HL-60 (cell line): ENCODE data around the gene DYNLT5.

Source experiments
- DNase-seq, 2 experiments: peaks; one replicate each; pipeline ENCODE4 v3.0.0-alpha.2; 2010 to 2020; ENCODE audit warnings: low read depth in 1 of 2, low spot score in 1 of 2
- H3K27ac ChIP-seq: fragments of 250-450 bp; sonication (Bioruptor Pico); replicated peaks from 2 replicates; pipeline ENCODE4 v1.5.1; 2020; ENCODE audit warnings: mild to moderate bottlenecking, moderate library complexity
- H3K27me3 ChIP-seq: fragments of 250-450 bp; sonication (Bioruptor Pico); 2 replicates; pipeline ENCODE4 v1.5.1; 2021; ENCODE audit warnings: mild to moderate bottlenecking, moderate library complexity; ENCODE audit not compliant: insufficient read depth, poor library complexity, severe bottlenecking
- H3K4me3 ChIP-seq: replicated peaks from 2 replicates; pipeline ENCODE4 v1.5.1; 2011; ENCODE audit warnings: mild to moderate bottlenecking, control low read depth, low read length; ENCODE audit not compliant: insufficient read depth
- CTCF ChIP-seq: IDR thresholded peaks from one replicate; pipeline ENCODE4 v1.5.1; 2011; ENCODE audit warnings: low read length, control low read depth, inconsistent platforms; ENCODE audit not compliant: insufficient read depth
- GABPA ChIP-seq: IDR thresholded peaks from 2 replicates; pipeline ENCODE4 v1.6.1; 2012; ENCODE audit warnings: low read depth
- POLR2AphosphoS5 ChIP-seq: IDR thresholded peaks from 2 replicates; pipeline ENCODE4 v1.6.1; 2012; ENCODE audit warnings: low read depth
- REST ChIP-seq: IDR thresholded peaks from 2 replicates; pipeline ENCODE4 v1.6.1; 2012; ENCODE audit warnings: low read depth; ENCODE audit not compliant: insufficient replicate concordance
- SPI1 ChIP-seq: IDR thresholded peaks from 2 replicates; pipeline ENCODE4 v1.6.1; 2012; ENCODE audit warnings: low read depth, mild to moderate bottlenecking, borderline replicate concordance

The DYNLT5 gene

GRCh38 chr1:66739401-66740157 lies 12.7 kb upstream of the DYNLT5 start:
- DNase-seq = no peak
- TF ChIP-seq SPI1 = no peak
- no peak for TF ChIP-seq POLR2AphosphoS5
- no peak for TF ChIP-seq CTCF
- TF ChIP-seq REST = no peak
- TF ChIP-seq GABPA = no peak
- Histone ChIP-seq H3K27ac (no peak overlapping the region), H3K4me3 (no peak overlapping the region), H3K27me3 (no peaks in the 10 kb centered on the region)

GRCh38 chr1:66745451-66745850 lies 6.8 kb upstream of the DYNLT5 start:
- Histone ChIP-seq H3K4me3 (no peak overlapping the region), H3K27me3 (peaks cover 5% of the 10 kb centered on the region), H3K27ac (no peak overlapping the region)
- TF ChIP-seq SPI1 (no peak), REST (no peak), GABPA (no peak), POLR2AphosphoS5 (no peak), CTCF (no peak)
- no peak for DNase-seq

- Histone ChIP-seq H3K4me3 (no peak overlapping the region), H3K27me3 (peaks cover 18% of the 10 kb centered on the region), H3K27ac (no peak overlapping the region)
- TF ChIP-seq REST (no peak), SPI1 (no peak), GABPA (no peak), POLR2AphosphoS5 (no peak), CTCF (no peak)
- DNase-seq = no peak
These were observed 4.8 kb upstream of the DYNLT5 start for GRCh38 chr1:66747501-66747900.
